Right lobe of liver (tissue), 4 donors: ENCODE measurements around the gene DIRAS3.

Experiments
- CTCF ChIP-seq, 4 donors: fragments of 200-600 bp in 3 of 4; fragments of 450-650 bp in 1 of 4; IDR thresholded peaks; one replicate each; pipeline versions ENCODE4 v1.5.1 to v1.8.0; 2016 to 2022; ENCODE audit warnings: antibody characterized with exemption in 4 of 4, mild to moderate bottlenecking in 2 of 4
- POLR2A ChIP-seq: fragments of 450-650 bp; IDR thresholded peaks from one replicate; pipeline ENCODE4 v1.6.1; 2017; ENCODE audit warnings: antibody characterized with exemption, mild to moderate bottlenecking
- donor health status: DM: no; HTN: no; CAD: no.
- donor health status: DM: no; HTN: no; CAD: no.
- donor health status: DM: no; HTN: yes; CAD: no.

- TF ChIP-seq CTCF (IDR thresholded peaks at IDR 0.05) (no peak), POLR2A (no peak)
Observed at GRCh38 chr1:68057564-68057963, 7.1 kb upstream of the DIRAS3 start.
